Natural killer cell (primary cell): ENCODE data around the gene SH3PXD2B. TPM values are rescaled to one million over a fixed set of nuclear protein-coding genes. Genes with fewer than 3 reads are reported as not detected.
"Not testable (repeated sequence)": the region's sequence is repeated elsewhere in the genome, so short reads cannot be mapped to it uniquely, and the experiment has no call there.

Experiments
- ATAC-seq, 3 donors: fragments of 150-1000 bp in 2 of 3; fragments of 200-7000 bp in 1 of 3; cut with Tn5 transposase; 1 replicate in 1 of 3; 2 replicates in 2 of 3; pipeline ENCODE4 v1.10.0; 2021; ENCODE audit warnings: mild to moderate bottlenecking in 2 of 3, moderate library complexity in 2 of 3
- DNase-seq, 2 donors: peaks; one replicate each; pipeline versions ENCODE4 v3.0.0 to v3.0.0-alpha.2; 2013 to 2021; ENCODE audit warnings: mixed read lengths in 1 of 2
- H3K27ac ChIP-seq: one replicate; pipeline ENCODE4 v1.5.1; 2013; ENCODE audit warnings: mild to moderate bottlenecking, low read length
- H3K27me3 ChIP-seq: one replicate; pipeline ENCODE4 v1.6.1; 2013; ENCODE audit warnings: low read length; ENCODE audit not compliant: control insufficient read depth, insufficient read depth
- H3K36me3 ChIP-seq: one replicate; pipeline ENCODE4 v1.6.1; 2013; ENCODE audit warnings: low read length; ENCODE audit not compliant: control insufficient read depth, insufficient read depth
- H3K4me1 ChIP-seq: one replicate; pipeline ENCODE4 v1.6.1; 2013; ENCODE audit warnings: low read length; ENCODE audit not compliant: control insufficient read depth, insufficient read depth
- H3K4me3 ChIP-seq: one replicate; pipeline ENCODE4 v1.5.1; 2013; ENCODE audit warnings: low read length
- H3K9me3 ChIP-seq: one replicate; pipeline ENCODE4 v1.6.1; 2013; ENCODE audit warnings: low read length; ENCODE audit not compliant: control insufficient read depth, insufficient read depth
- H3K27ac Mint-ChIP-seq, 2 donors: one replicate each; pipeline ENCODE4 v1.8.0; 2022; ENCODE audit warnings: mild to moderate bottlenecking in 2 of 2, mixed read lengths in 2 of 2, moderate library complexity in 1 of 2
- H3K27me3 Mint-ChIP-seq, 2 donors: one replicate each; pipeline ENCODE4 v1.8.0; 2022; ENCODE audit warnings: low read depth in 2 of 2, mixed read lengths in 2 of 2
- H3K36me3 Mint-ChIP-seq: one replicate; pipeline ENCODE4 v1.8.0; 2022; ENCODE audit warnings: mixed read lengths
- H3K4me1 Mint-ChIP-seq, 2 donors: one replicate each; pipeline ENCODE4 v1.8.0; 2022; ENCODE audit warnings: mixed read lengths in 2 of 2
- H3K4me3 Mint-ChIP-seq: one replicate; pipeline ENCODE4 v1.8.0; 2022; ENCODE audit warnings: mild to moderate bottlenecking, moderate library complexity, mixed read lengths
- H3K9me3 Mint-ChIP-seq, 2 donors: one replicate each; pipeline ENCODE4 v1.8.0; 2022; ENCODE audit warnings: mixed read lengths in 2 of 2
- WGBS: methylation state at CpG from one replicate; pipeline ENCODE4 v1.1.7; 2013; ENCODE audit warnings: missing lambda C conversion rate; ENCODE audit not compliant: insufficient coverage; 5-methylcytosine and 5-hydroxymethylcytosine counted together
- intact Hi-C: fragments of 100-400 bp; cut with micrococcal nuclease; formaldehyde crosslinking; loops from one replicate; pipeline ENCODE4 v1.14.2; 2022
- total RNA-seq, 4 donors: library from RNA; stranded (reverse); fragments of 120-200 nt in 1 of 4; gene quantifications; one replicate each; pipeline versions ENCODE4 v1.2.3 to v1.2.4, GENCODE V29; 2013 to 2022
- TF ChIP-seq, protein P1 (sequence below): fragments of 200-600 bp; IDR thresholded peaks from one replicate; pipeline ENCODE4 v1.8.0; 2022; ENCODE audit warnings: antibody characterized with exemption

The SH3PXD2B gene
- total RNA-seq, 3 donors from 2014 or later (not counting 1 experiment from before 2014, with no cell fraction given), result 0.25 to 0.35 TPM; not detected in 1

DNA sequence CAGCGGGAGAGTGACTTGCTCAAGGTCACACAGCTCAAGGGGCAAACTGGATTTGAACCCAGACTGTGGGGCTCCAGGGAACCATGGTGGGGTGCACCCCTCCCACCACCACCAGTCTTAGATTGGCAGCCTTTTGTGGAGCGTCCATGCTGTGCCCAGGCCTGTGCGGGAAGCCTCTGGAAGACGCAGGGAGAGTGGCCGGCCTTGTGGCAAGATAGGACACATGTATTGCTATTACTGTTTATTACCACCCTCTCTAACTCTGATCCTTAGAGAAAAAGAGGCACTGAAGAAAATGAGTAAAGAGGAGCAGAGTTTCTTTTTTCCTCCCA, 25.4 kb upstream of the SH3PXD2B start:
- intact Hi-C loops, result loop anchor here (1.0 kb wide), 1 partner anchor 218 kb away; no protein-coding TSS in a partner anchor
- no peak overlapping the region for H3K27ac ChIP-seq
- H3K27me3 Mint-ChIP-seq, result peaks cover 0 to 7% of the 10 kb centered on the region in 2 donors

DNA sequence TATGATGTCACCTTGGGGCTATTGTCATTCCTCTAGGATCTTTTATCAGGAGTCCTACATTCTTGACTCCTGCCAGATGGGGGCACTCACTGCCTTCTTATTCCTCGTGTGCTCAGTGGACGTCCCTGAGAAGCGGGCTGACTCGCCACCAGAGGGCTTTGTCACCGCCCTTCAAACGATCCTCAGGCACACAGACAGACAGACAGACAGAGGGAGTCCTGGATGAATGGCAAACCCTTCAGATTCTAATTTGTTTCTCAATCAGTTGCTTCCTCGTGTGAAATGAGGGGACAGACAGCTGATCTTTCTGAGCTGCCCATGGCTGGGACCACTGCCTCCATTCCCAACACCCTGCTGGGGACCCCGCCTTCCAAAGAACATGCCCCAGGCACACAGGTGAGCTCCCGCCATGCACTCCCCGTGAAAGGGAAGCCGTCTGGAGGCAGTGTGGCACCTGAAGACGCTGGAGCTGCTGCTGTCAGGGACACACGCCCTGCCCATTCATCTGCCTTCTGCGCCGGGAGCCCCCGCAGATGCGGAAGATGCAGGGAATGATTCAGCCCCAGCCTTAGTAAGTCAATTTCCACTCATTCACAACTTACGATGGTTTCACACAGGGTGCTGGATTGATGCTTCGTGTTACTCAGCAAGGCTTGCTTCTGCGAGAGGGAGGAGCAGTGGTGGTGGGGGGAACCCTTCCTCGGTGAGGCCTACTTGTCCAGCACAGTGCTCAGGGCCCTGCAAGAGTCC, 24.9 kb upstream of the SH3PXD2B start:
- Histone ChIP-seq H3K9me3 (no peaks in the 10 kb centered on the region), H3K27ac (no peak overlapping the region), H3K27me3 (no peaks in the 10 kb centered on the region), H3K4me3 (no peak overlapping the region), H3K4me1 (no peaks in the 10 kb centered on the region), H3K36me3 (no peaks in the 10 kb centered on the region)
- H3K9me3 Mint-ChIP-seq, result no peaks in the 10 kb centered on the region
- H3K27me3 Mint-ChIP-seq, result peaks cover 0 to 9% of the 10 kb centered on the region in 2 donors
- H3K4me1 Mint-ChIP-seq, result no peaks in the 10 kb centered on the region
- DNase-seq (peak; percentile 27 to 78), ATAC-seq (peak; percentile 67 to 94 (median 78))
- H3K27ac Mint-ChIP-seq, result no peak overlapping the region
- 54% methylated on average over 21 of the region's 21 CpGs for WGBS
- no peak overlapping the region for H3K4me3 Mint-ChIP-seq
- TF ChIP-seq, protein P1, sequence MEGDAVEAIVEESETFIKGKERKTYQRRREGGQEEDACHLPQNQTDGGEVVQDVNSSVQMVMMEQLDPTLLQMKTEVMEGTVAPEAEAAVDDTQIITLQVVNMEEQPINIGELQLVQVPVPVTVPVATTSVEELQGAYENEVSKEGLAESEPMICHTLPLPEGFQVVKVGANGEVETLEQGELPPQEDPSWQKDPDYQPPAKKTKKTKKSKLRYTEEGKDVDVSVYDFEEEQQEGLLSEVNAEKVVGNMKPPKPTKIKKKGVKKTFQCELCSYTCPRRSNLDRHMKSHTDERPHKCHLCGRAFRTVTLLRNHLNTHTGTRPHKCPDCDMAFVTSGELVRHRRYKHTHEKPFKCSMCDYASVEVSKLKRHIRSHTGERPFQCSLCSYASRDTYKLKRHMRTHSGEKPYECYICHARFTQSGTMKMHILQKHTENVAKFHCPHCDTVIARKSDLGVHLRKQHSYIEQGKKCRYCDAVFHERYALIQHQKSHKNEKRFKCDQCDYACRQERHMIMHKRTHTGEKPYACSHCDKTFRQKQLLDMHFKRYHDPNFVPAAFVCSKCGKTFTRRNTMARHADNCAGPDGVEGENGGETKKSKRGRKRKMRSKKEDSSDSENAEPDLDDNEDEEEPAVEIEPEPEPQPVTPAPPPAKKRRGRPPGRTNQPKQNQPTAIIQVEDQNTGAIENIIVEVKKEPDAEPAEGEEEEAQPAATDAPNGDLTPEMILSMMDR, result peak; percentile 27
- intact Hi-C loops, result loop anchor here (1.0 kb wide), 1 partner anchor 218 kb away; no protein-coding TSS in a partner anchor
- H3K36me3 Mint-ChIP-seq, result no peaks in the 10 kb centered on the region

More for the DNA sequence above, 25.4 kb upstream of the SH3PXD2B start:
- H3K9me3 ChIP-seq, result no peaks in the 10 kb centered on the region
- no peak overlapping the region for H3K27ac Mint-ChIP-seq
- no peaks in the 10 kb centered on the region for H3K27me3 ChIP-seq
- WGBS, result 98% methylated on average over 4 of the region's 5 CpGs
- TF ChIP-seq, protein P1, result no peak
- DNase-seq, result no peak
- no peak for ATAC-seq
- no peaks in the 10 kb centered on the region for H3K9me3 Mint-ChIP-seq
- no peak overlapping the region for H3K4me3 ChIP-seq
- H3K36me3 Mint-ChIP-seq, result no peaks in the 10 kb centered on the region
- no peak overlapping the region for H3K4me3 Mint-ChIP-seq
- no peaks in the 10 kb centered on the region for H3K4me1 ChIP-seq
- H3K36me3 ChIP-seq, result no peaks in the 10 kb centered on the region
- H3K4me1 Mint-ChIP-seq, result no peaks in the 10 kb centered on the region

DNA sequence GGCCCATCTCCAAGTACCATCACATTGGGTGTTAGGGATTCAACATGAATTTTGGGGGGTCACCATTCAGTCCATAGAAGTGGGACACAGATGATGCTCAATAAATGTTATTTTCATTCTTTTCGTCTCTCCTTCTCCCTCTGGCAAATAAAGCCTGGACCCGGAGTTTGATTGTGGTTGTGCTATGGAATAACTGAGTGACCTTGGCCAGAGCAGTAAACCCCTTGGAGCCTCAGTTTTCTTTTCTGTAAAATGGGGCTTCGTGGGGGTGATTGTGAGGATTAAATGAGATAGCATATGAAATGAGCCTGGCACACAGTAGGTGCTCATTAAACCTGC, 24.3 kb upstream of the SH3PXD2B start:
- H3K4me1 Mint-ChIP-seq, H3K27ac ChIP-seq, H3K4me3 Mint-ChIP-seq, DNase-seq, H3K36me3 Mint-ChIP-seq, H3K27ac Mint-ChIP-seq, H3K9me3 Mint-ChIP-seq, H3K36me3 ChIP-seq, H3K4me3 ChIP-seq, ATAC-seq, H3K27me3 ChIP-seq, H3K4me1 ChIP-seq, H3K9me3 ChIP-seq: not testable (repeated sequence)
- H3K27me3 Mint-ChIP-seq, result peaks cover 0 to 10% of the 10 kb centered on the region in 2 donors
- no CpG with 5 or more reads among the region's 3 CpGs for WGBS
- intact Hi-C loops, result loop anchor here (1.0 kb wide), 1 partner anchor 219 kb away; no protein-coding TSS in a partner anchor

- ATAC-seq (no peak), DNase-seq (no peak)
- Mint-ChIP-seq H3K9me3 (no peaks in the 10 kb centered on the region), H3K36me3 (no peaks in the 10 kb centered on the region), H3K4me1 (no peaks in the 10 kb centered on the region), H3K4me3 (no peak overlapping the region), H3K27ac (no peak overlapping the region), H3K27me3 (peaks cover 0 to 14% of the 10 kb centered on the region in 2 donors)
- TF ChIP-seq, protein P1, result no peak
- H3K36me3 ChIP-seq, result no peaks in the 10 kb centered on the region
- H3K27ac ChIP-seq, result no peak overlapping the region
- no peaks in the 10 kb centered on the region for H3K9me3 ChIP-seq
- WGBS, result 81% methylated on average over 3 of the region's 3 CpGs
- H3K4me1 ChIP-seq, result no peaks in the 10 kb centered on the region
- intact Hi-C loops, result no loop called here
- no peaks in the 10 kb centered on the region for H3K27me3 ChIP-seq
- H3K4me3 ChIP-seq, result no peak overlapping the region
These were observed 23.9 kb upstream of the SH3PXD2B start for GRCh38 chr5:172478256-172478655.
